ENCODE measurements around the gene KMT2A.
"Not testable (repeated sequence)": the region's sequence is repeated elsewhere in the genome, so short reads cannot be mapped to it uniquely, and the experiment has no call there.

KMT2A gene

DNA sequence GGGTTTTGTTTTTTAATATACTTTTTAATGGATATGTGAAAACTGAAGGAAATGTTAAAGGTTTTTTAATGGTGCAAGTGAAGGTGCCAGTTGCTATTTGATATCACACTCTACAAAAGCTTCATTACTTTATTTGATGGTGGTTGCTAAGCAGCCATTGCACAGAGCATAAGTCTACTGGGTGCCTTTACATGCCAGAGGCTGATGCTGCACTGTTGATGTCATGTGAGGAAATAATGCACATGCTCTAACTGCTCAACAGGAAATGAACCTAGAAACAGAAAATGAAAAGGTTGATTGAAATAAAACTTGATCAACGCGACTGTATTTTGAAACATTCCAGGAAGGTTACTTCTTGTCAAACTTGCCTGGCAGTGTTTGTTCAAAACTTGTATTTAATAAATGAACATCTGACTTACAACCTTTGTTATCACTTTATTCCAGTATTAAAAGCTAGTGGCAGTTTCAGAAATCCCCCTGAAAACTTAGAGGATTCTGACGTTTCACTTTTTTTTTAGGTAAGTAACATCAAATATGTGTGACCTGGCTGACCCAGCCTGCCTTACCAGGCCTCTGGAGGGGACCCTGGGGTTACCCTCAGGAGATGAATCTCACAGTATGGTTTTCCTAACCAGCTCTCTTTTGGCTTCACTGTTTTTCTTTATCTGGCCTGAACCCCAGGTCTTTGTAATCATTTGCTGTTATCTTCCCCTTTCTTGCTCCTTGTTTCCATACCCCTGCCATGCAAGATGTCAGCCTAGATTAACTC, 37.3 kb upstream of the KMT2A start:
- H3K4me3 ChIP-seq (ENCODE audit: low read length) = peak overlapping the region; percentile 30
- peaks cover 40% of the 10 kb centered on the region for H3K79me2 ChIP-seq (ENCODE audit: low read length)
- H3K9me3 ChIP-seq (replicated peaks; ENCODE audit: insufficient read depth, low read length) = no peaks in the 10 kb centered on the region
- 0 out of 2 replicates have a peak overlapping the region, but pooled peaks have one; percentile 3 for H2AFZ ChIP-seq (ENCODE audit: low read length)
- TF ChIP-seq, protein P1, sequence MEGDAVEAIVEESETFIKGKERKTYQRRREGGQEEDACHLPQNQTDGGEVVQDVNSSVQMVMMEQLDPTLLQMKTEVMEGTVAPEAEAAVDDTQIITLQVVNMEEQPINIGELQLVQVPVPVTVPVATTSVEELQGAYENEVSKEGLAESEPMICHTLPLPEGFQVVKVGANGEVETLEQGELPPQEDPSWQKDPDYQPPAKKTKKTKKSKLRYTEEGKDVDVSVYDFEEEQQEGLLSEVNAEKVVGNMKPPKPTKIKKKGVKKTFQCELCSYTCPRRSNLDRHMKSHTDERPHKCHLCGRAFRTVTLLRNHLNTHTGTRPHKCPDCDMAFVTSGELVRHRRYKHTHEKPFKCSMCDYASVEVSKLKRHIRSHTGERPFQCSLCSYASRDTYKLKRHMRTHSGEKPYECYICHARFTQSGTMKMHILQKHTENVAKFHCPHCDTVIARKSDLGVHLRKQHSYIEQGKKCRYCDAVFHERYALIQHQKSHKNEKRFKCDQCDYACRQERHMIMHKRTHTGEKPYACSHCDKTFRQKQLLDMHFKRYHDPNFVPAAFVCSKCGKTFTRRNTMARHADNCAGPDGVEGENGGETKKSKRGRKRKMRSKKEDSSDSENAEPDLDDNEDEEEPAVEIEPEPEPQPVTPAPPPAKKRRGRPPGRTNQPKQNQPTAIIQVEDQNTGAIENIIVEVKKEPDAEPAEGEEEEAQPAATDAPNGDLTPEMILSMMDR (IDR thresholded peaks at IDR 0.05; ENCODE audit: low read length) = no peak
- no peak for TF ChIP-seq EZH2phosphoT487 (IDR thresholded peaks at IDR 0.05; ENCODE audit: low read length)
- TF ChIP-seq EZH2 (optimal IDR thresholded peaks at IDR 0.05; ENCODE audit: low read depth, low read length) = no peak
- peaks cover 3% of the 10 kb centered on the region; the same call in 1 of the 2 replicates for H4K20me1 ChIP-seq (ENCODE audit: insufficient read depth, low read length)
- H3K27me3 ChIP-seq (replicated peaks; ENCODE audit: insufficient read depth, low read length) = no peaks in the 10 kb centered on the region
- H3F3A ChIP-seq (ENCODE audit: insufficient read depth, low read length) = peaks cover 46% of the 10 kb centered on the region
- DNase-seq = peak; percentile 83
- peak overlapping the region; percentile 89 for H3K27ac ChIP-seq (ENCODE audit: low read length)
- H3K9me2 ChIP-seq (replicated peaks; ENCODE audit: insufficient read depth, low read length) = no peaks in the 10 kb centered on the region
- H3K4me1 ChIP-seq (ENCODE audit: low read length) = peaks cover 53% of the 10 kb centered on the region
- H3K9ac ChIP-seq (ENCODE audit: low read length) = peak overlapping the region; percentile 64
- no peaks in the 10 kb centered on the region for H3K36me3 ChIP-seq (replicated peaks; ENCODE audit: insufficient read depth, low read length)
- peak overlapping the region; percentile 68 for H3K4me2 ChIP-seq (ENCODE audit: low read depth, low read length)

GRCh38 chr11:118401151-118401879, 35.0 kb upstream of the KMT2A start, which contains the start of gene ATP5MG:
Gene ATP5MG (plus strand): TSS chr11:118401606. CDS start chr11:118401666, 60 bp downstream.
- TF ChIP-seq, protein P1 (IDR thresholded peaks at IDR 0.05; ENCODE audit: low read length) = no peak; the same call in 1 of the 2 replicates
- TF ChIP-seq EZH2 (optimal IDR thresholded peaks at IDR 0.05; ENCODE audit: low read depth, low read length) (no peak), EZH2phosphoT487 (IDR thresholded peaks at IDR 0.05; ENCODE audit: low read length) (no peak)
- Histone ChIP-seq H3K4me2 (ENCODE audit: low read depth, low read length) (peak within 1 kb of the TSS; percentile 81), H3K27ac (ENCODE audit: low read length) (peak within 1 kb of the TSS; percentile 89), H3K79me2 (ENCODE audit: low read length) (peaks cover 63% of the 10 kb centered on the region), H3K9me3 (replicated peaks; ENCODE audit: insufficient read depth, low read length) (no peaks in the 10 kb centered on the region), H3K4me1 (ENCODE audit: low read length) (peaks cover 42% of the 10 kb centered on the region), H3K9ac (ENCODE audit: low read length) (peak within 1 kb of the TSS; percentile 96), H4K20me1 (ENCODE audit: insufficient read depth, low read length) (peaks cover 15% of the 10 kb centered on the region; the same call in 1 of the 2 replicates), H3K4me3 (ENCODE audit: low read length) (peak within 1 kb of the TSS; percentile 100), H3F3A (ENCODE audit: insufficient read depth, low read length) (peaks cover 34% of the 10 kb centered on the region), H2AFZ (ENCODE audit: low read length) (peak within 1 kb of the TSS; percentile 76), H3K36me3 (replicated peaks; ENCODE audit: insufficient read depth, low read length) (no peaks in the 10 kb centered on the region), H3K27me3 (replicated peaks; ENCODE audit: insufficient read depth, low read length) (no peaks in the 10 kb centered on the region), H3K9me2 (replicated peaks; ENCODE audit: insufficient read depth, low read length) (no peaks in the 10 kb centered on the region)
- DNase-seq = peak; percentile 95

- peaks cover 19% of the 10 kb centered on the region; the same call in 1 of the 2 replicates for H4K20me1 ChIP-seq (ENCODE audit: insufficient read depth, low read length)
- peak overlapping the region; percentile 100 for H3K4me3 ChIP-seq (ENCODE audit: low read length)
- peak overlapping the region; percentile 76 for H2AFZ ChIP-seq (ENCODE audit: low read length)
- H3K27me3 ChIP-seq (replicated peaks; ENCODE audit: insufficient read depth, low read length) = no peaks in the 10 kb centered on the region
- H3K9me3 ChIP-seq (replicated peaks; ENCODE audit: insufficient read depth, low read length) = no peaks in the 10 kb centered on the region
- no peaks in the 10 kb centered on the region for H3K9me2 ChIP-seq (replicated peaks; ENCODE audit: insufficient read depth, low read length)
- peak overlapping the region; percentile 96 for H3K9ac ChIP-seq (ENCODE audit: low read length)
- 0 out of 2 replicates have a peak, but pooled peaks cover 3% of the 10 kb centered on the region for H3K36me3 ChIP-seq (replicated peaks; ENCODE audit: insufficient read depth, low read length)
- H3K4me1 ChIP-seq (ENCODE audit: low read length) = peaks cover 36% of the 10 kb centered on the region
- peaks cover 70% of the 10 kb centered on the region for H3K79me2 ChIP-seq (ENCODE audit: low read length)
- peak overlapping the region; percentile 89 for H3K27ac ChIP-seq (ENCODE audit: low read length)
- peaks cover 32% of the 10 kb centered on the region for H3F3A ChIP-seq (ENCODE audit: insufficient read depth, low read length)
- TF ChIP-seq EZH2 (optimal IDR thresholded peaks at IDR 0.05; ENCODE audit: low read depth, low read length) (no peak), EZH2phosphoT487 (IDR thresholded peaks at IDR 0.05; ENCODE audit: low read length) (no peak)
- TF ChIP-seq, protein P1 (IDR thresholded peaks at IDR 0.05; ENCODE audit: low read length) = peak; percentile 12; the same call in 1 of the 2 replicates
- no peak for DNase-seq
- H3K4me2 ChIP-seq (ENCODE audit: low read depth, low read length) = peak overlapping the region; percentile 81
These were observed 34.3 kb upstream of the KMT2A start for GRCh38 chr11:118401880-118402590.

DNA sequence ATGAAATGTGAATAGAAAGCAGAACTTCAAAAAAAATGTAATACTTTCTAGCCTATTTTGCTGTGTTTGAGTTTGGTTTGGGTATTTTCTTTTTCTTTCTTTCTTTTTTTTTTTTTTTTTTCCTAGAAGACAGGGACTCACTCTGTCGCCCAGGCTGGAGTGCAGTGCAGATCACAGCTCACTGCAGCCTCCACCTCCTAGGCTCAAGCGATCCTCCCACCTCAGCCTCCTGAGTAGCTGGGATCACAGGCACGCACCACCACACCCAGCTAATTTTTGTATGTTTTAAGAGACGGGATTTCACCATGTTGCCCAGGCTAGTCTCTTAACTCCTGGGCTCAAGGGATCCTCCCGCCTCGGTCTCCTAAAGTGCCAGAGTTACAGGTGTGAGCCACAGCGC, 33.7 kb upstream of the KMT2A start:
- H3K9me3 ChIP-seq (replicated peaks; ENCODE audit: insufficient read depth, low read length); DNase-seq; H3K27me3 ChIP-seq (replicated peaks; ENCODE audit: insufficient read depth, low read length); H2AFZ ChIP-seq (ENCODE audit: low read length); H3K9me2 ChIP-seq (replicated peaks; ENCODE audit: insufficient read depth, low read length); H3K27ac ChIP-seq (ENCODE audit: low read length); H3K36me3 ChIP-seq (replicated peaks; ENCODE audit: insufficient read depth, low read length): not testable (repeated sequence)
- Histone ChIP-seq H3K9ac (ENCODE audit: low read length) (peak overlapping the region; percentile 96), H3K4me2 (ENCODE audit: low read depth, low read length) (peak overlapping the region; percentile 81), H3K4me3 (ENCODE audit: low read length) (peak overlapping the region; percentile 100), H3K79me2 (ENCODE audit: low read length) (peaks cover 76% of the 10 kb centered on the region), H3K4me1 (ENCODE audit: low read length) (peaks cover 31% of the 10 kb centered on the region), H3F3A (ENCODE audit: insufficient read depth, low read length) (peaks cover 32% of the 10 kb centered on the region), H4K20me1 (ENCODE audit: insufficient read depth, low read length) (peaks cover 19% of the 10 kb centered on the region; the same call in 1 of the 2 replicates)
